Measurements from ENCODE around the gene DCC. TPM values are rescaled to one million over a fixed set of nuclear protein-coding genes. Genes with fewer than 3 reads are reported as not detected.
A peak's percentile ranks its signal among the peaks of the same experiment; 100 is the strongest.

DCC gene
- total and polyA plus RNA-seq, 2 of the 8 experiments (the other 6 are each of a cell fraction or from before 2014, with no cell fraction given), result 0.14 to 1.4 TPM

DNA sequence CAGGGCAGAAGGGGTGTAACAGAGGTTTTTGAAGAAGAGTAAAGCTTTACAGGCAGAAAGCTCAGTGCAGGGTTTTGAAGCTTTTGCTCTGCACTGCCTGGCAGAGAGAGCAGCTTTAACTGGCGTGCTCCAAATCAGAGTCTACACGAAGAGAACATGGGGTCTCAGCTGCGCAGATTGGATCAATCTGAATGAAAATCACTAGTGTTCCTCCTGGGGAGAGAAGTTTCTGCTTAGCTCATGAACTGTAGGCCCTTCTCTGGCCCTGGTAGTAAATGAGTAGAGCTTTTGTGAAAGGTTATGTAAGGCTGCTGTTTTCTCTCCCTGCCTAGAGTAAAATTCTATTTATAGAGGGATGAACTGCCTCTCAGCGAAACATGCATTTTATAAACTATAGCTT, 13.6 kb downstream of the DCC start:
- Histone ChIP-seq H3K79me1 (ENCODE audit: low read depth, low read length) (no peaks in the 10 kb centered on the region), H3K14ac (ENCODE audit: insufficient read length) (no peak overlapping the region), H3K9me3 (ENCODE audit: insufficient read depth in 2 of 2, low read depth in 1 of 2, low read length in 1 of 2) (no peaks in the 10 kb centered on the region), H3K4me1 (replicated peaks in 1 of 4; ENCODE audit: control insufficient read depth in 3 of 4, insufficient read depth in 4 of 4, low read length in 3 of 4) (no peaks in the 10 kb centered on the region), H3K27ac (ENCODE audit: low read depth, low read length) (no peak overlapping the region), H2BK120ac (replicated peaks; ENCODE audit: low read depth, low read length) (no peak overlapping the region), H2BK5ac (ENCODE audit: low read depth, low read length) (no peak overlapping the region), H4K5ac (ENCODE audit: insufficient read length, low read depth, low read length) (no peak overlapping the region), H4K91ac (replicated peaks; ENCODE audit: insufficient read length, low read length) (no peak overlapping the region), H3K36me3 (ENCODE audit: control insufficient read depth in 2 of 4, insufficient read depth in 4 of 4, low read length in 3 of 4) (no peaks in the 10 kb centered on the region), H3K18ac (ENCODE audit: extremely low read depth, low read length) (no peak overlapping the region), H3K23ac (ENCODE audit: insufficient read length) (no peak overlapping the region), H3K4me3 (ENCODE audit: extremely low read depth in 1 of 4, insufficient read depth in 2 of 4, low read depth in 3 of 4, low read length in 4 of 4) (no peak overlapping the region), H2BK15ac (ENCODE audit: low read length) (no peak overlapping the region), H3K27me3 (replicated peaks in 1 of 4; ENCODE audit: control insufficient read depth in 3 of 4, extremely low read depth in 1 of 4, insufficient read depth in 3 of 4, low read length in 3 of 4) (no peaks in the 10 kb centered on the region), H4K20me1 (replicated peaks in 1 of 2; ENCODE audit: control insufficient read depth in 1 of 2, insufficient read depth in 2 of 2, low read length in 2 of 2) (no peaks in the 10 kb centered on the region), H3K9ac (replicated peaks in 1 of 4; ENCODE audit: extremely low read depth in 1 of 4, low read depth in 3 of 4, low read length in 3 of 4) (no peak overlapping the region), H2AK5ac (ENCODE audit: low read depth, low read length) (no peak overlapping the region), H3K79me2 (ENCODE audit: control insufficient read depth in 1 of 2, insufficient read depth in 2 of 2, low read length in 2 of 2) (no peaks in the 10 kb centered on the region), H3K23me2 (ENCODE audit: low read depth, low read length) (no peaks in the 10 kb centered on the region), H2AFZ (ENCODE audit: low read length) (peak overlapping the region; percentile 78; the same call in 1 of the 2 replicates), H3K4ac (replicated peaks; ENCODE audit: insufficient read length, low read depth, low read length) (no peak overlapping the region), H3K4me2 (ENCODE audit: insufficient read depth in 1 of 2, low read depth in 2 of 2, low read length in 2 of 2) (no peak overlapping the region), H3K56ac (replicated peaks; ENCODE audit: insufficient read length, low read depth, low read length) (no peak overlapping the region), H2BK20ac (ENCODE audit: low read length) (no peak overlapping the region), H2BK12ac (ENCODE audit: low read depth, low read length) (no peak overlapping the region), H4K8ac (ENCODE audit: extremely low read depth, insufficient read depth, low read length) (no peak overlapping the region)
- DNase-seq (ENCODE audit: low read depth in 1 of 2, low spot score in 2 of 2) (no peak), FAIRE-seq (no peak)
- CTCF ChIA-PET (ENCODE audit: partially characterized antibody), result interaction anchor here (0.9 to 1.0 kb wide), 2 partner anchors 10 to 32 kb away, joined by 3 to 4 read pairs; no protein-coding TSS in a partner anchor
- TF ChIP-seq CHD2 (IDR thresholded peaks at IDR 0.05; ENCODE audit: low read length) (no peak), TAF7 (optimal IDR thresholded peaks at IDR 0.05; ENCODE audit: borderline replicate concordance, low read depth, low read length) (no peak), NANOG (IDR thresholded peaks at IDR 0.05; ENCODE audit: insufficient read depth, low read depth, low read length, poor library complexity, severe bottlenecking) (no peak), POLR2A (IDR thresholded peaks at IDR 0.05; ENCODE audit: control extremely low read depth in 1 of 2, low read depth in 2 of 2, low read length in 2 of 2) (no peak), SP2 (IDR thresholded peaks at IDR 0.05; ENCODE audit: low read length) (no peak), ASH2L (IDR thresholded peaks at IDR 0.05; ENCODE audit: low read length) (no peak), KDM1A (IDR thresholded peaks at IDR 0.05; ENCODE audit: borderline replicate concordance, low read length) (no peak), GTF2F1 (IDR thresholded peaks at IDR 0.05; ENCODE audit: borderline replicate concordance, low read depth, low read length) (no peak), POU5F1 (IDR thresholded peaks at IDR 0.05; ENCODE audit: low read depth, low read length) (no peak), EZH2 (IDR thresholded peaks at IDR 0.05; ENCODE audit: low read depth, low read length, severe bottlenecking) (no peak), BACH1 (IDR thresholded peaks at IDR 0.05; ENCODE audit: low read length) (no peak), CBX5 (IDR thresholded peaks at IDR 0.05; ENCODE audit: low read depth, low read length) (no peak), JUN (IDR thresholded peaks at IDR 0.05; ENCODE audit: low read depth, low read length) (no peak)
- 87% methylated on average over 4 of the region's 4 CpGs; no CpG with 5 or more reads in 1 of the 2 experiments for WGBS, 2 experiments (ENCODE audit: extremely low coverage in 1 of 2, insufficient coverage in 1 of 2, insufficient read length in 1 of 2, insufficient replicate concordance in 2 of 2, low coverage in 1 of 2, low lambda C conversion rate in 2 of 2, missing lambda C conversion rate in 1 of 2)
- POLR2A ChIA-PET (ENCODE audit: partially characterized antibody), result no interaction called here

Data from H1 (cell line).